ENCODE measurements around the gene ARL1.
"Not testable (repeated sequence)": the region's sequence is repeated elsewhere in the genome, so short reads cannot be mapped to it uniquely, and the experiment has no call there.

Gene ARL1

DNA sequence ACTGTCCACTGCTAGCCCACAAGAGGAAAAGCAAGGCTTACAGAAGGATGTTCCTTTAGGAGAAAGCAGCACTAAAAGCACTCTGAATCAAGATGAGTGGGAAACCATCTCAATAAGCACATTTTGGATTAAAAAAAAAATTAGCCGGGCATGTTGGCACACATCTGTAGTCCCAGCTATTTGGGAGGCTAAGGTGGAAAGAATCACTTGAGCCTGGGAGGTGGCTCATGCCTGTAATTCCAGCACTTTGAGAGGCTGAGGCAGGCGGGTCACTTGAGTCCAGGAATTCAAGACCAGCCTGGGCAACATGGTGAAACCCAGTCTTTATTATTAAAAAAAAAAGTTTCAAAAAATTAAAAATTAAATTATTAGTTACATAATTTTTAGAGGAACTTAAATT lies 17.0 kb upstream of the ARL1 start:
- no peaks in the 10 kb centered on the region for H3K79me2 ChIP-seq (ENCODE audit: insufficient read depth, low read length)
- no peaks in the 10 kb centered on the region for H3K9me2 ChIP-seq (replicated peaks; ENCODE audit: low read depth, low read length)
- H3K27me3 ChIP-seq (ENCODE audit: insufficient read depth, low read length, poor library complexity, severe bottlenecking): no peaks in the 10 kb centered on the region
- no peaks in the 10 kb centered on the region for H3F3A ChIP-seq (ENCODE audit: low read depth)
- no peak overlapping the region for H3K4me3 ChIP-seq (ENCODE audit: low read length, poor library complexity, severe bottlenecking)
- no peaks in the 10 kb centered on the region for H4K20me1 ChIP-seq (ENCODE audit: insufficient read depth, low read length, poor library complexity, severe bottlenecking)
- TF ChIP-seq EZH2phosphoT487 (IDR thresholded peaks at IDR 0.05; ENCODE audit: borderline replicate concordance): no peak
- TF ChIP-seq, protein P1, sequence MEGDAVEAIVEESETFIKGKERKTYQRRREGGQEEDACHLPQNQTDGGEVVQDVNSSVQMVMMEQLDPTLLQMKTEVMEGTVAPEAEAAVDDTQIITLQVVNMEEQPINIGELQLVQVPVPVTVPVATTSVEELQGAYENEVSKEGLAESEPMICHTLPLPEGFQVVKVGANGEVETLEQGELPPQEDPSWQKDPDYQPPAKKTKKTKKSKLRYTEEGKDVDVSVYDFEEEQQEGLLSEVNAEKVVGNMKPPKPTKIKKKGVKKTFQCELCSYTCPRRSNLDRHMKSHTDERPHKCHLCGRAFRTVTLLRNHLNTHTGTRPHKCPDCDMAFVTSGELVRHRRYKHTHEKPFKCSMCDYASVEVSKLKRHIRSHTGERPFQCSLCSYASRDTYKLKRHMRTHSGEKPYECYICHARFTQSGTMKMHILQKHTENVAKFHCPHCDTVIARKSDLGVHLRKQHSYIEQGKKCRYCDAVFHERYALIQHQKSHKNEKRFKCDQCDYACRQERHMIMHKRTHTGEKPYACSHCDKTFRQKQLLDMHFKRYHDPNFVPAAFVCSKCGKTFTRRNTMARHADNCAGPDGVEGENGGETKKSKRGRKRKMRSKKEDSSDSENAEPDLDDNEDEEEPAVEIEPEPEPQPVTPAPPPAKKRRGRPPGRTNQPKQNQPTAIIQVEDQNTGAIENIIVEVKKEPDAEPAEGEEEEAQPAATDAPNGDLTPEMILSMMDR (conservative IDR thresholded peaks at IDR 0.05; ENCODE audit: low read length): no peak
- no peaks in the 10 kb centered on the region for H3K9me3 ChIP-seq (ENCODE audit: insufficient read depth, low read depth, low read length)
- H3K4me1 ChIP-seq (ENCODE audit: insufficient read depth, low read length, poor library complexity, severe bottlenecking): no peaks in the 10 kb centered on the region
- no peak overlapping the region for H2AFZ ChIP-seq (ENCODE audit: low read length)
- H3K9ac ChIP-seq (ENCODE audit: low read depth, low read length, poor library complexity, severe bottlenecking): no peak overlapping the region
- no peaks in the 10 kb centered on the region for H3K36me3 ChIP-seq (ENCODE audit: insufficient read depth, low read length)
- H3K4me2 ChIP-seq (ENCODE audit: low read depth, low read length, poor library complexity, severe bottlenecking): no peak overlapping the region

DNA sequence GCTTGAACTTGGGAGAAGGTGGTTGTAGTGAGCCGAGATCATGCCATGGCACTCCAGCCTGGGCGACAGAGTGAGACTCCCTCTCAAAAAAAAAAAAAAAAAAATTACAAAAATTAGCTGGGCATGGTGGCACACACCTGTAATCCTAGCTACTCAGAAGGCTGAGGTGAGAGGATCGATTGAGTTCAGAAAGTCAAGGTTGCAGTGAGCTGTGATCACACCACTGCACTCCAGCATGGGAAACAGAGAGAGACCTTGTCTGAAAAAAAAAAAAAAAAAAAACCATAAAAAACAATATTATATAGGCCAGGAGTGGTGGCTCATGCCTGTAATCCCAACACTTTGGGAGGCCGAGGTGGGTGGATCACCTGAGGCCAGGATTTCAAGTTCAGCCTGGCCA lies 14.5 kb upstream of the ARL1 start:
- H3K4me1 ChIP-seq (ENCODE audit: insufficient read depth, low read length, poor library complexity, severe bottlenecking); H3K79me2 ChIP-seq (ENCODE audit: insufficient read depth, low read length); H3K27me3 ChIP-seq (ENCODE audit: insufficient read depth, low read length, poor library complexity, severe bottlenecking); H3K9me3 ChIP-seq (ENCODE audit: insufficient read depth, low read depth, low read length); H3F3A ChIP-seq (ENCODE audit: low read depth); H3K4me2 ChIP-seq (ENCODE audit: low read depth, low read length, poor library complexity, severe bottlenecking); H2AFZ ChIP-seq (ENCODE audit: low read length); H3K9me2 ChIP-seq (replicated peaks; ENCODE audit: low read depth, low read length); H3K9ac ChIP-seq (ENCODE audit: low read depth, low read length, poor library complexity, severe bottlenecking); H4K20me1 ChIP-seq (ENCODE audit: insufficient read depth, low read length, poor library complexity, severe bottlenecking); H3K4me3 ChIP-seq (ENCODE audit: low read length, poor library complexity, severe bottlenecking); H3K36me3 ChIP-seq (ENCODE audit: insufficient read depth, low read length): not testable (repeated sequence)

DNA sequence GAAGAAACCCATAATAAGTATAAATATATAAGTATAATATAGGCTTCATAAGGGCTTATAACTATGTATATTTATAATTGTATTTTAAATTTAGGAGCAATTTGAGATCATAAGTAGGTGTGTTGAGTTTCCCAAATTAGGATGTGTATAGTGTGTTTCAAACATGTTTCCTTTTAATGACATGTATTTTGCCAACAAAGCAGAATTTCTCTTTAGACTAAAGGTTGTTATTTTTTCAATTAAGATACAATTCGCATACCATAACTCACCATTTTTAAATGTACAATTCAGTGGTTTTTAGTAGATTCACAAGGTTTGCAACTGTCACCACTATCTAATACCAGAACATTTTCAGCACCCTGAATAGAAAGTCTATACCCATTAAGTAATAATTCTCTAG lies 7.7 kb upstream of the ARL1 start:
- H3K79me2 ChIP-seq (ENCODE audit: insufficient read depth, low read length): no peaks in the 10 kb centered on the region
- TF ChIP-seq, protein P1 (conservative IDR thresholded peaks at IDR 0.05; ENCODE audit: low read length): no peak
- no peak for TF ChIP-seq EZH2phosphoT487 (IDR thresholded peaks at IDR 0.05; ENCODE audit: borderline replicate concordance)
- no peaks in the 10 kb centered on the region for H3K4me1 ChIP-seq (ENCODE audit: insufficient read depth, low read length, poor library complexity, severe bottlenecking)

DNA sequence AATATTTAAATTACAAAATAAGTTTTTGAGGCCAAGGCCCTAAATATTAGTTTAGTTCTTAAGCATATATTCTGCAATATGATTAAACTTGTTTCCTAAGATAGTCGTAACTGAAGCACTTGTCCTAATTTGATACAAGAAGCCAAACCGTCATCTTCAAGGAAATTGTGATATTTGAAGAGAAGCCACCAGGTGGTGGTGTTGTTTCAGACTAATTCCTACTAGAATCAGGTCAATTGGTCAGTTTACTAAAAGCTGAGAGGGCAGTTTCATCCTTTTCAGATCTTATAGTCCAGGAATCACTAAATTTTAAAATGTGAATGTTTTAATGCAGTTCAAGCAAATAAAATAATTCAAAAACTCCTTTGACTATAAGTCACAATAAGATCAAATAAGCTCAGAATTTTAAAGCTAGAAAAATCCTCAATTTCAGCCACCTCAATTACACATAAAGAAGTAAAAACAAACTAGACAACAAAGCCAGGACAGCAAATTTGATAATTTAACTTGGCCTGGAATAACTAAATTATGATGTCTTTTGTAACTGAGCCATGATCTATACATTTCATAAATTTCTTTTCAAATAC lies 7.1 kb upstream of the ARL1 start:
- Histone ChIP-seq H3K4me1 (ENCODE audit: insufficient read depth, low read length, poor library complexity, severe bottlenecking) (no peaks in the 10 kb centered on the region), H4K20me1 (ENCODE audit: insufficient read depth, low read length, poor library complexity, severe bottlenecking) (no peaks in the 10 kb centered on the region), H2AFZ (ENCODE audit: low read length) (no peak overlapping the region; the same call in 1 of the 2 replicates), H3K36me3 (ENCODE audit: insufficient read depth, low read length) (no peaks in the 10 kb centered on the region), H3K4me2 (ENCODE audit: low read depth, low read length, poor library complexity, severe bottlenecking) (no peak overlapping the region), H3K9me3 (ENCODE audit: insufficient read depth, low read depth, low read length) (no peaks in the 10 kb centered on the region), H3K4me3 (ENCODE audit: low read length, poor library complexity, severe bottlenecking) (no peak overlapping the region), H3K27me3 (ENCODE audit: insufficient read depth, low read length, poor library complexity, severe bottlenecking) (no peaks in the 10 kb centered on the region), H3K79me2 (ENCODE audit: insufficient read depth, low read length) (no peaks in the 10 kb centered on the region), H3F3A (ENCODE audit: low read depth) (no peaks in the 10 kb centered on the region), H3K9me2 (replicated peaks; ENCODE audit: low read depth, low read length) (no peaks in the 10 kb centered on the region), H3K9ac (ENCODE audit: low read depth, low read length, poor library complexity, severe bottlenecking) (no peak overlapping the region)
- TF ChIP-seq EZH2phosphoT487 (IDR thresholded peaks at IDR 0.05; ENCODE audit: borderline replicate concordance): no peak
- TF ChIP-seq, protein P1 (conservative IDR thresholded peaks at IDR 0.05; ENCODE audit: low read length): peak; percentile 81

More for the DNA sequence above, 7.7 kb upstream of the ARL1 start:
- H3K9me3 ChIP-seq (ENCODE audit: insufficient read depth, low read depth, low read length): no peaks in the 10 kb centered on the region
- H4K20me1 ChIP-seq (ENCODE audit: insufficient read depth, low read length, poor library complexity, severe bottlenecking): no peaks in the 10 kb centered on the region
- H3K4me3 ChIP-seq (ENCODE audit: low read length, poor library complexity, severe bottlenecking): no peak overlapping the region
- H3F3A ChIP-seq (ENCODE audit: low read depth): no peaks in the 10 kb centered on the region
- H3K27me3 ChIP-seq (ENCODE audit: insufficient read depth, low read length, poor library complexity, severe bottlenecking): no peaks in the 10 kb centered on the region
- no peak overlapping the region for H3K9ac ChIP-seq (ENCODE audit: low read depth, low read length, poor library complexity, severe bottlenecking)
- no peaks in the 10 kb centered on the region for H3K36me3 ChIP-seq (ENCODE audit: insufficient read depth, low read length)
- no peak overlapping the region for H3K4me2 ChIP-seq (ENCODE audit: low read depth, low read length, poor library complexity, severe bottlenecking)
- H3K9me2 ChIP-seq (replicated peaks; ENCODE audit: low read depth, low read length): no peaks in the 10 kb centered on the region
- H2AFZ ChIP-seq (ENCODE audit: low read length): no peak overlapping the region

DNA sequence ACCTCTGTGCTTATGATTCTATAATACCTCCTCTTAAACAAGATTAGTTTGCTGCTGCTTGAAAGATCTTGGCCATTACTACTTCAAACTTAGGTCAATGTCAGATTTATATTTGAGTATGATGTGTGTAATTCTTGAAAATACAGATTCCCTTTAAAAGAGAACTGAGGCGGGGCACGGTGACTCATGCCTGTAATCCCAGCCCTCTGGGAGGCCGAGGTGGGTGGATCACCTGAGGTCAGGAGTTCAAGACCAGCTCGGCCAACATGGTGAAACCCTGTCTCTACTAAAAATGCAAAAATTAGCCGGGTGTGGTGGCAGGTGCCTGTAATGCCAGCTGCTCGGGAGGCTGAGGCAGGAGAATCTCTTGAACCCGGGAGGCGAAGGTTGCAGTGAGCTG lies 2.6 kb upstream of the ARL1 start:
- H3K4me2 ChIP-seq (ENCODE audit: low read depth, low read length, poor library complexity, severe bottlenecking); H3K27me3 ChIP-seq (ENCODE audit: insufficient read depth, low read length, poor library complexity, severe bottlenecking); H3F3A ChIP-seq (ENCODE audit: low read depth); H3K4me3 ChIP-seq (ENCODE audit: low read length, poor library complexity, severe bottlenecking); H3K9me3 ChIP-seq (ENCODE audit: insufficient read depth, low read depth, low read length); H3K9ac ChIP-seq (ENCODE audit: low read depth, low read length, poor library complexity, severe bottlenecking); H3K9me2 ChIP-seq (replicated peaks; ENCODE audit: low read depth, low read length); H3K36me3 ChIP-seq (ENCODE audit: insufficient read depth, low read length); H2AFZ ChIP-seq (ENCODE audit: low read length): not testable (repeated sequence)
- Histone ChIP-seq H4K20me1 (ENCODE audit: insufficient read depth, low read length, poor library complexity, severe bottlenecking) (peaks cover 17% of the 10 kb centered on the region), H3K4me1 (ENCODE audit: insufficient read depth, low read length, poor library complexity, severe bottlenecking) (peaks cover 16% of the 10 kb centered on the region), H3K79me2 (ENCODE audit: insufficient read depth, low read length) (peaks cover 36% of the 10 kb centered on the region)
